ENCODE data around the gene DAZAP1.
A peak's percentile ranks its signal among the peaks of the same experiment; 100 is the strongest.

Gene DAZAP1

GRCh38 chr19:1459479-1459878 is 52.1 kb downstream of the DAZAP1 start:
- no peak for DNase-seq (ENCODE audit: low spot score)

- no peak for DNase-seq (ENCODE audit: low spot score)
Measured at GRCh38 chr19:1460033-1460995, 52.9 kb downstream of the DAZAP1 start.

GRCh38 chr19:1461862-1462261 is 54.5 kb downstream of the DAZAP1 start:
- no peak for DNase-seq (ENCODE audit: low spot score)

- peak; percentile 19 for DNase-seq (ENCODE audit: low spot score)
Measured at GRCh38 chr19:1465191-1466016, 58.0 kb downstream of the DAZAP1 start.

- no peak for DNase-seq (ENCODE audit: low spot score)
Measured at GRCh38 chr19:1466018-1466460, 58.7 kb downstream of the DAZAP1 start.

- DNase-seq (ENCODE audit: low spot score), result no peak
Measured at GRCh38 chr19:1466461-1467214, 59.3 kb downstream of the DAZAP1 start.

GRCh38 chr19:1467215-1467489 is 59.8 kb downstream of the DAZAP1 start:
- no peak for DNase-seq (ENCODE audit: low spot score)

GRCh38 chr19:1467490-1468273 is 60.3 kb downstream of the DAZAP1 start:
- no peak for DNase-seq (ENCODE audit: low spot score)

- DNase-seq (ENCODE audit: low spot score), result no peak
Measured at GRCh38 chr19:1468274-1468820, 61.0 kb downstream of the DAZAP1 start.

GRCh38 chr19:1468821-1469254 is 61.5 kb downstream of the DAZAP1 start:
- no peak for DNase-seq (ENCODE audit: low spot score)

- no peak for DNase-seq (ENCODE audit: low spot score)
Measured at GRCh38 chr19:1469255-1470054, 62.1 kb downstream of the DAZAP1 start.

- DNase-seq (ENCODE audit: low spot score), result no peak
Measured at GRCh38 chr19:1470055-1470304, 62.6 kb downstream of the DAZAP1 start.

- peak; percentile 77 for DNase-seq (ENCODE audit: low spot score)
Measured at GRCh38 chr19:1470305-1471009, 63.1 kb downstream of the DAZAP1 start.

GRCh38 chr19:1471010-1471514 is 63.7 kb downstream of the DAZAP1 start:
- no peak for DNase-seq (ENCODE audit: low spot score)

- DNase-seq (ENCODE audit: low spot score), result no peak
Measured at GRCh38 chr19:1471515-1472160, 64.3 kb downstream of the DAZAP1 start.

GRCh38 chr19:1472231-1473084 is 65.1 kb downstream of the DAZAP1 start:
- DNase-seq (ENCODE audit: low spot score), result no peak

- DNase-seq (ENCODE audit: low spot score), result no peak
Measured at GRCh38 chr19:1473085-1473851, 65.9 kb downstream of the DAZAP1 start.
